ENCODE measurements around the gene GULP1.
A peak's percentile ranks its signal among the peaks of the same experiment; 100 is the strongest.
"Not testable (repeated sequence)": the region's sequence is repeated elsewhere in the genome, so short reads cannot be mapped to it uniquely, and the experiment has no call there.

The GULP1 gene

DNA sequence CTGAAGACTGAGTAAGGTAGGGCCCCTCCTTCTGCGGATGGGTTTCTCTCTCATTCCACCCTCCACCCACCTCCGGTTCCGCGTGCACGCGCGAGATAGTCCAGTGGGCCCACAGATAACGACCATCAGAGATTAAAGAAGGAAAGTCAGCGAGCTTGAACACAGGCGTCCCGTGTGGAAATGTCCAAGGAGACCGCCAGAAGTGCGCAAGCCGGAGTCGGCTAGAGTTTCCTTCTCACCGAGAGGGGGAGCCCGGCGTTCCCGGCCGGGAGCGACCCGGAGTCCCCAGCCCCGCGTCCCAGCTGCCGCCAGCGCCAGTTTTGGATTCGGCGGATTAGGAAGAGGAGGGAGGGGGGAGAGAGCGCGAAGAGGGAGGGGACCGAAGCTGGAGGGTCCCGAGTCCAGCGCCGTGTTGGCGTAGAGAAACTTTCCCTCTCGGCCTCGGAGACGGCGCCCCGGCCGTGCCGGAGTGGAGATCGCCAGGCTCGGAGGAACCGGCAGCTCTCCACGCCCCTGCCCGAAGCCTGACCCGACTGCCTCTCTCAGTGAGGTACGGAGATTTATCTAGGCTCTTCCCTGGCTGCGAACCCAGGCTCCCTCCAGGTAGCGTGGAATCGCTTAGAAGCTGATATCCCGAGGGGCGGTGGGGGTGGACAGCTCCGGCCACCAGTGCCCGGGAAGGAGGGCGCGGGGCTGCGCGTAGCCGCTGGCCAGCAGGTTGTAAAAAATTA, at the start of gene GULP1:
TSS of gene GULP1 (plus strand) at position 258 of the 731 bp plus-strand sequence. CDS start 185,829 bp downstream, outside the sequence.
- DNase-seq, result peak; percentile 86

DNA sequence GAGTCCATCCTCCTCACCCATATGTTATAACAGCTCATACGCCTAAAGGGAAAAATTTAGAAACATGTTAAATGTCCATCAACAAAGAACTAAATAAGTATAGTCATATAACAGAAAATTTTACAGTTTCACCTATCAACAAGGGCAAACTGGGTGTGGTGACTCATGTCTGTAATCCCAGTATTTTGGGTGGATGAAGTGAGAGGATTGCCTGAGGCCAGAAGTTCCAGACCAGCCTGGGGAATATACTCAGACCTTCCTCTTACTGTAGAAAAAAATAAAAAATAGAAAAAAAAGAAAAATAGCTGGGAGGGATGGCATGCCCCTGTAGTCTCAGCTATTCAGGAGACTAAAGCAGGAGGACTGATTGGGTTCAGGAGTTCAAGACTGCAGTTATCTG, 48.3 kb upstream of the GULP1 start:
- no peak for DNase-seq

DNA sequence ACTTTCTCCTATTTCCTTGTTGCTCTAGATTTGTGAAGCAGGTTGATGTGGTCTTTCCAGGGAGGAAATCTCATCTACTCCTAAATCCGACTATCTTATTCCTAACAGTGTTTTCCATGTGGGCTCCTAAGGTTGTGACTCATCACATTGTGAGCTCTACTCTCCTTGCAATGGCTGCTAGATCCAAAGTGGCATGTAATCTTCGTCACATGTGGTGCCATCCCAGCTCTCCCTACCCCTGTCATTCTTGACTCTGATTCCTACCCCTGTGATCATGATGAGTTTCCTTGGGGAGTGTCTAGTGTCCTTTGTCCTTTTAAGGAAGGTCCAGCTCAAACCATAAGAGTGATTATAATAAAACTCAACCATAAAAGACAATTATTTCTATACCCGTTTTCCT, 47.3 kb upstream of the GULP1 start:
- no peak for DNase-seq

- peak; percentile 7 for DNase-seq
Observed at GRCh38 chr2:188245230-188245629, 46.4 kb upstream of the GULP1 start.

- DNase-seq, result no peak
Observed at GRCh38 chr2:188248513-188248912, 43.2 kb upstream of the GULP1 start.

GRCh38 chr2:188251034-188251433, 40.6 kb upstream of the GULP1 start:
- no peak for DNase-seq

GRCh38 chr2:188256420-188256819, 35.3 kb upstream of the GULP1 start:
- no peak for DNase-seq

GRCh38 chr2:188265315-188265714, 26.4 kb upstream of the GULP1 start:
- no peak for DNase-seq

DNA sequence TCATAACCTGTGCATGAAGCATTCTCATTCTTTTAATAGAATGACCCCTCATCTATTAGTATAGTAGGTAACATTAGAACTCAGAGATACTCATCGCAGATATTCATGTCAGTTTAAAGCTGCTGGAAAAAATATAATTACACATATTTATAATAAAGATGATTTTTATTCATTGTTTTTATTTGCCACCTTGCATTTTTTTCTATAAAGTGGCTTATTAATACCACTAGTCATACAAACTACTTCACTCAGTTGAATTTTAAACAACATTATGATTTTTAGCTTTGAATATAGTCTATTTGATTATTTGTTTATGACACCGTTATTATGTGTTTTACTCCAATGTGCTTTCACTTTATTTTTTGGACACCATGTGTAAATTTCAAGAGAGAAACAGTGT, 23.9 kb upstream of the GULP1 start:
- DNase-seq, result no peak

GRCh38 chr2:188269004-188269403, 22.7 kb upstream of the GULP1 start:
- DNase-seq, result no peak

- peak; percentile 3 for DNase-seq
Observed at GRCh38 chr2:188272121-188272520, 19.6 kb upstream of the GULP1 start.

GRCh38 chr2:188274274-188274673, 17.4 kb upstream of the GULP1 start:
- no peak for DNase-seq

DNA sequence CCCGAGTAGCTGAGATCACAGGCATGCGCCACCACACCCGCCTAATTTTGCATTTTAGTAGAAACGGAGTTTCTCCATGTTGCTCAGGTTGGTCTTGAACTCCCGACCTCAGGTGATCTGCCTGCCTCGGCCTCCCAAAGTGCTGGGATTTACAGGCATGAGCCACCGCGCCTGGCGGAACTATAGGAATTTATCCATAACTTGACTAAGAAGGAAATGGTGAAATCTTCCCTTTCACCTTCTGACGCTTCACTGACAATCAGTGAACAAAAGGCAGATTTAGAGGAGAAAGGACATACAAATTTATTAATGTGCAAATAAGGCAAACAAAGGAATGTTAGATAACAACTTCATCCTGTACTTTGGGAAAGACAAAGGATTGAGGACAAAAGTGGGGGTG, 15.4 kb upstream of the GULP1 start:
- DNase-seq, result no peak

- no peak for DNase-seq
Observed at GRCh38 chr2:188277786-188278185, 13.9 kb upstream of the GULP1 start.

DNA sequence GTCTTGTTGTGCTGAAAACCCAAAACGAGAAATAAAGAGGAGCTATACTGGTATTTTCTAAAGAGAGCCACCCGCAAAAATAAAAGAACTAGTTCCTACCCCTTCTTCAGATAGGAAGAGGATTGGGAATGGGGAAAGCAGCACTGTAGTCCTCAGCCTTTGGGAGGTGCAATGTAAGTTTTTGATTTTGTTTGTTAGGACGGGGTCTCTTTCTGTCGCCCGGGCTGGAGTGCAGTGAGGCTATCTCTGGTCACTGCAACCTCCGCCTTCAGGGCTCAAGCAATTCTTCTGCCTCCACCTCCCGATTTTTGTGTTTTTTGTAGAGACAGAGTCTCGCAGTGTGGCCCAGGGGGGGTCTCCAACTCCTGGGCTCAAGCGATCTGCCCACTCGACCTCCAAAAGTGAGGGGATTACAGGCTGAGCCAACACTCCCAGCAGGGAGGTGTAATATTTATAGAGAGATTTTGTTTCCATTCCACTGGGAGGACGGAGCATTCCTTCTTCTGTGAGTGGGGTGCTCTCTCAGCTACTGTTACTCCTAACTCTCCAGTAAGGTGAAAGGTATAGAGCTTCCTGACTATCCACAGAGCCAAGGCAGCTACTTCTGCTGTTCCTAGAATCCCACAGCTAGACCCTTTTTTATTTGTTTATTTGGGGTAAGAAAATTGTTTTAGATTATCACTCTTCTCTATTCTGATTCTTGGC, 13.1 kb upstream of the GULP1 start:
- DNase-seq, result no peak

DNA sequence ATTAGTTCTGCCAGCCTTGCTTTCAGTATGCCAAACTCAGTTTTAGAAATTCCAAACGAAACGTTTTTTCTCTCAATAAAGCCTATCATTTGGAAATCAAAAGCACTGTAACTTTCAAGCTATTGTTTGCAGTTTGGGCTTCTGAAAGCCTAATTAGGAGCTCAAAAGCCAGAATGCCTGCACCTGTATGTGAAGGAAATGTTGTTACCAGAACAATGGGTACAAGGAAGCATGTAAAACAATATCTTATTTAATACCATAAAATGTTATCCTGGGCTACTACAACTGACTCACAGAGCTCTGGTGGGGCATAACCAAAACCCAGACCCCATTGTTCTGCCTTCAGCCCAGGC, 12.6 kb upstream of the GULP1 start:
- DNase-seq, result no peak

DNA sequence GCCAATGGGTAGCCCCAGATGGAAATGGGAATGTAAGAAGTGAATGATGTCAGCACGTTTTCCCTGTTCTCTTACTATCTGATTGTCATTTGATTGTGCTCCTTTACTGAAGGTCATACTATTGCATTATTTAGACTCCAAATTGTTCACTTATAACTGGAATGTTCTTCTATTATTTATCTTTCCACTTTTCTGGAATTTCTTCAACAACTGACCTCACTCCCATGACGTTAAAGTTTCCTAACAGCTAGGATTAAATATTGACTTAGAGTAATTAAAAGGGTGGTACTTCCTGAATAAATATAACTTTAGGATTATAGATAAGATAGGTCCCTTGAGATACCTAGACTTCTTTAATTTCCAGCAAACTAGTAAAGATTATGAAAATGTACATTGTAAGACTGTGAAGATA, 10.9 kb upstream of the GULP1 start:
- DNase-seq, result no peak

DNA sequence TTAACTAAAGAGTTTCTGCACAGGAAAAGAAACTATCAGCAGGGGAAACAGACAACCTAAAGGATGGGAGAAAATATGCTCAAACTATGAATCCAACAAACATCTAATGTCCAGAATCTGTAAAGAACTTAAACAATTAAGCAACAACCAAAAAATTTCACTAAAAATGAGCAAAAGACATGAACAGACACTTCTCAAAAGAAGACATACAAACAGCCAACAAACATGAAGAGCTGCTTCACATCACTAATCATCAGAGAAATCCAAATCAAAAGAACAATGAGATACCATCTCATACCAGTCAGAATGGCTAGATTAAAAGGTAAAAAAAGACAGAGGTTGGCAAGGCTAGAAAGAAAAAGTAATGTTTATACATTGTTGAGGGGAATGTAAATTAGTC, 8.8 kb upstream of the GULP1 start:
- no peak for DNase-seq

DNA sequence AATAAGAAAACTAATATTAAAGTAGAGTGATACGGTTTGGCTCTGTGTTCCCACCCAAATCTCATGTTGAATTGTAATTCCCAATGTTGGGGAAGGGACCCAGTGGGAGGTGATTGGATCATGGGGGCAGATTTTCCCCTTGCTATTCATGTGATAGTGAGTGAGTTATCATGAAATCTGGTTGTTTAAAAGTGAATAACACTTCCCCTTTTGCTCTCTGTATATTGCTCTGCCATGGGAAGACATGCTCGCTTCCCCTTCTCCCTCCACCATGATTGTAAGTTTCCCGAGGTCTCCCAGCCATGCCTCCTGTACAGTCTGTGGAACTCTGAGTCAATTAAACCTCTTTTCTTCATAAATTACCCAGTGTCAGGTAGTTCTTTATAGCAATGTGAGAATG, 7.4 kb upstream of the GULP1 start:
- DNase-seq, result not testable (repeated sequence)

DNA sequence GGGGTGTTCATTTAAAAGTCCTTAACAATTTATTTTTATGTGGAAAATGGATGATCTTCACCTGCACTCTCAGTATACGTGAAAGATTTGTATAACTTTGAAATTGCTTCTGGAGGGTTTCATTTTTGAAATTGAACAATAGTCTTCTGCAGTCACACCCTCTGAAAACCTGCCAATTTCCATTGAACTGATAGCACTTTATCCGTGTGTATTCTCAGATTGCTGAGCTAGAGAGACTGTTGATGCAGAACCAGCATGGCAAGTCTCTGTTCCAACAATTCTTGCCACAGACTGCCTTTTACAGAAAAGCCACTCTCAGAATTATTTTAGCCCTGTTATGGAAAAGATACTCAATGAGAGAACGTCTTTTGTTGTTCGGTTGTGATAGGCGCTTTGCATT, 6.6 kb upstream of the GULP1 start:
- no peak for DNase-seq

DNA sequence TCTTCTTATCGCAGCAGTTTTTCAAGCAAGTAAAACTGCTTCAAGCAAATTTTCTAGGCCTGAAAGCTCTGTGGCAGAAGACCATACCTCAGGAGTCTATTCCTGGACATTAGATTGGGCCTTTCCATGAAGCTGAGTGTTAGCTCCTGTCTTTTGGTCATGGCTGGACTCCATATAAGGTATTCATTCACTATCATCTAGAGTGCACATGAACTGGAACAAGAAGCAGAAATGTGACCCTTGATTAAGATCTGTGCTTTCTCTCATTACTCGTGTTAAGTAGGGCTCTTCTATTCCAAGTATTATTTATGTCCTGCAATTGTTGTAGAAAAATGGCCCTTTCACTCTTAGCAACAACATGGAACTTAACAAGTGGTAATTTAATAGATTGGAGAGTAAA, 5.9 kb upstream of the GULP1 start:
- DNase-seq, result no peak

DNA sequence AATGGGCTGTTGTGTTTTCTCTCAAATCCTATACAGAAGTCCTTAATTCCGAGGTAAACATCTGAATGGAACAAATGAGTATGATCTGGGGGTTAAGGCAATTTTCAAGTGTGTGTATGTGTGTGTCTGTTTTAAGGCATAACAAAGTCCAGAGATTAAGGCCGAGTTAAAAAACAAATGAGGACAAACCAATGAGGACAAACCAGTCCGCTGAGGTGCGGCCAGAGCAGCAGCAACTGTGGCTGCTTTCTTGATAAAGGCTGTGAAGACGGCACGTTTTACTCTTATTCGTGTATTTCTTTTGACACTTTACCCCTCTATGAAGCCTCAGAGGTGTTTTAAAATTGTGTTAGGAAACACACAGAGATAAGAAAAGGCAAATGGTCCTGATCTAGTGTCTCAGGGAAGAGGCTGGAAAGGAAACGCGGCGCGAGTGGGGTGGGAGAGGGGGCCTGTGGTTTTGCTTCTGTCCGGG, 495 bp upstream of the GULP1 start:
- peak; percentile 26 for DNase-seq

DNA sequence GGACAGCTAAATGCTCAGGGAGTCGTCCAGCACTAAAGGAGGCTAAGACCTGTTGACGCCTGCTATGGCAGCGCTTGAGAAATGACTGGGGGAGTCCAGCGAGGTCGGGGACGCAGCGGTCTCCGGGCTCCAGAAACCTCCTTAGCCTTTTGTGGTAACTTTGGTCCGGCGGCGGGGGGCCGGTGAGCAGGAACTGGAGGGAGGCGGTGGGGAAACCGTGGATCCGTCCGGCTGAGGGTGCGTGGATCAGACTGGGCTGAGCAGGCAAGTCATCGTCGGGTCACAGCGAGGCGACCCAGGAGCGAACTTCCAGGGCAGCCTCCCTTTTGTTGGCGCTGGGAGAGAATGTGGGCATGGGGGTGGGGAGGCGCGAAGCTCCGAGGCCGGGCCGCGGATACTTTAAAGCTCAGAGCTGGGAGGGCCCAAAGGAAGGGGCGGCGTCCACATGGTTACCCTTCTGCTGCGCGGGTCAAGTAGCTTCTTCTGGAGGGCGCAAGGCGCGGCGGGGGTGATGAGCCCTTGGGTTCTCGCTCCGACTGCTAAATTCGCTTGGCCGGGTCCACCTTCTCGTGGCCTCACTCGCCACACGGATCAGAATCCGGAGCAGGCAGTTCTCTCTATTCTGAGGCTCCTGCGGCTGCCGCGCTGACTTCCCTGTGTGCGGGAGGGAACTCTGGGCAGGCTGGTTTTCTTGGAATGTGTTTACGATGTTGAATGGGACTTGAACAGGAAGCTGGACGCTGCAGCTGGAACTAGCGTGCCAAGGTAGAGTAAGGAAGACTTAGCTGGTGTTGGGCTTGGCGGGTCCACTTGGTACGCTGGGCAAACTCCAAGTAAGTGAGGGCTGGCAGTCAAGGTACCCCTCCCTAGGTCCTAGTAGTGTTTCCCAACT, 920 bp downstream of the GULP1 start:
- DNase-seq, result peak; percentile 89

Data from HCEC 1CT (cell line).